PC-3 (cell line): ENCODE data around the gene PAPPA. TPM values are rescaled to one million over a fixed set of nuclear protein-coding genes. Genes with fewer than 3 reads are reported as not detected.
A peak's percentile ranks its signal among the peaks of the same experiment; 100 is the strongest.

Experiments
- ATAC-seq: fragments of 200-7000 bp; cut with Tn5 transposase; 2 replicates; pipeline ENCODE4 v1.9.1; 2020; ENCODE audit warnings: mild to moderate bottlenecking, moderate library complexity
- BruUV-seq: library from RNA; stranded (reverse); fragments of 400-500 nt; replicated peaks from 2 replicates; lab custom pipeline; 2021; lab: Mats Ljungman, UMichigan
- CTCF ChIA-PET: fragments of 300-600 bp; sonication (Branson Sonifier 250); formaldehyde crosslinking; loops from one replicate; lab custom pipeline; 2022; ENCODE audit warnings: antibody characterized with exemption; lab: Charles Lee
- POLR2A ChIA-PET: fragments of 300-600 bp; sonication (Branson Sonifier 250); formaldehyde crosslinking; loops from one replicate; lab custom pipeline; 2022; ENCODE audit warnings: antibody characterized with exemption; ENCODE audit not compliant: unreplicated experiment; lab: Charles Lee
- DNase-seq: peaks from one replicate; pipeline ENCODE4 v3.0.0-alpha.2; 2015
- H2AFZ ChIP-seq: fragments of 300-600 bp; sonication (generic); 2 replicates; pipeline ENCODE4 v1.6.0; 2016; ENCODE audit warnings: antibody characterized with exemption, low read length
- H3F3A ChIP-seq: fragments of 300-600 bp; sonication (generic); one replicate; pipeline ENCODE4 v1.6.0; 2017; ENCODE audit warnings: antibody characterized with exemption, low read length, control low read depth, mild to moderate bottlenecking; ENCODE audit not compliant: unreplicated experiment
- H3K27ac ChIP-seq: fragments of 300-600 bp; sonication (generic); 2 replicates; pipeline ENCODE4 v1.5.1; 2016; ENCODE audit warnings: mild to moderate bottlenecking, low read length
- H3K27me3 ChIP-seq: fragments of 300-600 bp; sonication (generic); 2 replicates; pipeline ENCODE4 v1.6.1; 2016; ENCODE audit warnings: low read length, mixed read lengths
- H3K36me3 ChIP-seq: fragments of 300-600 bp; sonication (generic); 2 replicates; pipeline ENCODE4 v1.6.1; 2016; ENCODE audit warnings: low read depth, mixed run types, low read length, mixed read lengths
- H3K4me1 ChIP-seq: fragments of 300-600 bp; sonication (generic); 2 replicates; pipeline ENCODE4 v1.5.1; 2016; ENCODE audit warnings: low read length; ENCODE audit not compliant: insufficient read depth
- H3K4me2 ChIP-seq: fragments of 300-600 bp; sonication (generic); 2 replicates; pipeline ENCODE4 v1.6.0; 2016; ENCODE audit warnings: low read length
- H3K4me3 ChIP-seq: fragments of 300-600 bp; sonication (generic); 2 replicates; pipeline ENCODE4 v1.5.1; 2016; ENCODE audit warnings: mild to moderate bottlenecking, low read length, mixed read lengths
- H3K79me2 ChIP-seq: fragments of 300-600 bp; sonication (generic); 2 replicates; pipeline ENCODE4 v1.6.1; 2017; ENCODE audit warnings: low read length, mixed read lengths
- H3K9ac ChIP-seq: fragments of 300-600 bp; sonication (generic); 2 replicates; pipeline ENCODE4 v1.6.0; 2016; ENCODE audit warnings: mild to moderate bottlenecking, low read length
- H3K9me2 ChIP-seq: fragments of 300-600 bp; sonication (generic); replicated peaks from 2 replicates; pipeline ENCODE4 v1.6.1; 2016; ENCODE audit warnings: mixed run types, low read length, mixed read lengths
- H3K9me3 ChIP-seq: fragments of 300-600 bp; sonication (generic); 2 replicates; pipeline ENCODE4 v1.6.1; 2016; ENCODE audit warnings: low read length, mixed read lengths
- H4K20me1 ChIP-seq: fragments of 300-600 bp; sonication (generic); 2 replicates; pipeline ENCODE4 v1.6.1; 2016; ENCODE audit warnings: low read length, mixed read lengths
- CTCF ChIP-seq: fragments of 300-600 bp; sonication (generic); conservative IDR thresholded peaks from 2 replicates; pipeline ENCODE4 v1.5.1; 2017; ENCODE audit warnings: antibody characterized with exemption, low read depth, mild to moderate bottlenecking, low read length
- EZH2 ChIP-seq: fragments of 300-600 bp; sonication (generic); IDR thresholded peaks from one replicate; pipeline ENCODE4 v1.6.1; 2017; ENCODE audit warnings: antibody characterized with exemption, mild to moderate bottlenecking, low read length; ENCODE audit not compliant: unreplicated experiment
- EZH2phosphoT487 ChIP-seq: fragments of 300-600 bp; sonication (generic); IDR thresholded peaks from 2 replicates; pipeline ENCODE4 v1.6.1; 2018; ENCODE audit warnings: mild to moderate bottlenecking, antibody characterized with exemption, low read length, borderline replicate concordance
- intact Hi-C: fragments of 100-400 bp; cut with micrococcal nuclease; formaldehyde crosslinking; loops from 2 replicates; pipeline ENCODE4 v1.9.0; 2023
- total RNA-seq: library from RNA; depleted of rRNA; stranded (reverse); fragments of >200 nt; gene quantifications from 2 replicates; pipeline ENCODE4 v1.2.3, GENCODE V29; 2014

The PAPPA gene
- total RNA-seq, 1 experiment from 2014 or later = not detected

- Histone ChIP-seq H2AFZ (no peak overlapping the region), H3K27me3 (peaks cover 7% of the 10 kb centered on the region; the same call in 1 of the 2 replicates), H3K9me2 (no peaks in the 10 kb centered on the region), H3K9ac (peak overlapping the region; percentile 67; the same call in 1 of the 2 replicates), H4K20me1 (no peaks in the 10 kb centered on the region), H3K36me3 (no peaks in the 10 kb centered on the region), H3K4me1 (peaks cover 46% of the 10 kb centered on the region), H3K4me2 (no peak overlapping the region), H3K4me3 (no peak overlapping the region), H3K27ac (peak overlapping the region; percentile 91), H3F3A (no peaks in the 10 kb centered on the region), H3K79me2 (no peaks in the 10 kb centered on the region), H3K9me3 (no peaks in the 10 kb centered on the region)
- ChIA-PET POLR2A (no interaction called here), CTCF (no interaction called here)
- ATAC-seq = no peak
- DNase-seq = peak; percentile 36
- intact Hi-C loops = no loop called here
- no TSS peak for BruUV-seq
- TF ChIP-seq CTCF = no peak
- no peak for TF ChIP-seq EZH2phosphoT487
- TF ChIP-seq EZH2 = no peak
Measured at GRCh38 chr9:116189683-116190082, 36.1 kb downstream of the PAPPA start.

- H4K20me1 ChIP-seq = no peaks in the 10 kb centered on the region
- intact Hi-C loops = no loop called here
- H3K9me2 ChIP-seq = no peaks in the 10 kb centered on the region
- H3K4me1 ChIP-seq = peaks cover 46% of the 10 kb centered on the region
- H3K9ac ChIP-seq = peak overlapping the region; percentile 67
- no TSS peak for BruUV-seq
- H3K9me3 ChIP-seq = no peaks in the 10 kb centered on the region
- DNase-seq (peak; percentile 80), ATAC-seq (0 out of 2 replicates have a peak, but pooled peaks have one; percentile 27)
- TF ChIP-seq EZH2phosphoT487 (no peak), CTCF (no peak), EZH2 (no peak)
- peak overlapping the region; percentile 60 for H3K4me2 ChIP-seq
- H3K36me3 ChIP-seq = no peaks in the 10 kb centered on the region
- CTCF ChIA-PET = no interaction called here
- POLR2A ChIA-PET = no interaction called here
- H3F3A ChIP-seq = no peaks in the 10 kb centered on the region
- H3K27me3 ChIP-seq = no peaks in the 10 kb centered on the region
- no peaks in the 10 kb centered on the region for H3K79me2 ChIP-seq
- H2AFZ ChIP-seq = no peak overlapping the region; the same call in 1 of the 2 replicates
- H3K27ac ChIP-seq = peak overlapping the region; percentile 91
- no peak overlapping the region for H3K4me3 ChIP-seq
Measured at GRCh38 chr9:116190637-116191396, 37.2 kb downstream of the PAPPA start.
